Measurements from ENCODE around the gene PACS1. TPM values are rescaled to one million over a fixed set of nuclear protein-coding genes. Genes with fewer than 3 reads are reported as not detected.

Gene PACS1
- total RNA-seq, 1 donor, result 66.7 TPM

GRCh38 chr11:66184728-66185127 is 114.7 kb downstream of the PACS1 start:
- H3K4me1 ChIP-seq (ENCODE audit: insufficient read depth, low read length), result peaks cover 4% of the 10 kb centered on the region
- H3K27me3 ChIP-seq (ENCODE audit: insufficient read depth, low read length), result no peaks in the 10 kb centered on the region
- H3K9me3 ChIP-seq (ENCODE audit: low read depth, low read length), result no peaks in the 10 kb centered on the region
- no peak overlapping the region for H3K4me3 ChIP-seq (ENCODE audit: low read length)

DNA sequence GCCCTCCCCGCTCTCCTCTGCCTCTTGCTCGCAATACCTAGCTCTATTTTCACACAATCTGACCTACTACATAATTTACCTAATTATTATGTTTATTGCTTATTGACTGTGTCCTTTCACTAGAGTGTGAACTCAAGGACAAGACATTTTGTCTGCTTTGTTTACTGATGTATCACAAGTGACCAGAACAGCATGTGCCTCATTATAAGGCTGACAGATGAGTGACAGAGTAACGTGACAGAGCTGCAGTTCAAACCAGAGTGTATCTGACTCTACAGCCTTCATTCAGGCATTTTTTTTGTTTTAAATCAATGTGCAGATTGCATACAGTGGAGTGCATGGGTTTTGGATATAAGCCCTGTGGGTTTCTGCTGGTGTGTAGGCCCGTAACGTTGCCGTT is 116.4 kb downstream of the PACS1 start:
- Histone ChIP-seq H3K4me3 (ENCODE audit: low read length) (no peak overlapping the region), H3K9me3 (ENCODE audit: low read depth, low read length) (no peaks in the 10 kb centered on the region), H3K4me1 (ENCODE audit: insufficient read depth, low read length) (peaks cover 4% of the 10 kb centered on the region), H3K27me3 (ENCODE audit: insufficient read depth, low read length) (no peaks in the 10 kb centered on the region)

DNA sequence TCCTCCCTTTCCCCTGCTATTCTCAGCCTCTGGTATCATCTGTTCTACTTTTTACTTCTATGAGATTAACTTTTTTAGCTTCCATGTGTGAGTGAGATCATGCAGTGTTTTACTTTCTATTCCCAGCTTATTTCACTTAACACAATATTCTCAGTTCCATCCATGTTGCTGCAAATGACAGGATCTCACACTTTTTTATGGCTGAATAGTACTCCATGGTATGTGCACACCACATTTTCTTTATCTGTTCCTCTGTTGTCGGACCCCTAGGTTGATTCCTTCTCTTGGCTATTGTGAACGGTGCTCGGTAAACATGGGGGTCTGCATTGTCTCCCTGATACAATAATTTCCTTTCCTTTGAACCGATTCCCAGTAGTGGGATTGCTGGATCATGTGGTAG is 117.4 kb downstream of the PACS1 start:
- Histone ChIP-seq H3K4me1 (ENCODE audit: insufficient read depth, low read length) (peaks cover 4% of the 10 kb centered on the region), H3K9me3 (ENCODE audit: low read depth, low read length) (no peaks in the 10 kb centered on the region), H3K4me3 (ENCODE audit: low read length) (no peak overlapping the region), H3K27me3 (ENCODE audit: insufficient read depth, low read length) (no peaks in the 10 kb centered on the region)

DNA sequence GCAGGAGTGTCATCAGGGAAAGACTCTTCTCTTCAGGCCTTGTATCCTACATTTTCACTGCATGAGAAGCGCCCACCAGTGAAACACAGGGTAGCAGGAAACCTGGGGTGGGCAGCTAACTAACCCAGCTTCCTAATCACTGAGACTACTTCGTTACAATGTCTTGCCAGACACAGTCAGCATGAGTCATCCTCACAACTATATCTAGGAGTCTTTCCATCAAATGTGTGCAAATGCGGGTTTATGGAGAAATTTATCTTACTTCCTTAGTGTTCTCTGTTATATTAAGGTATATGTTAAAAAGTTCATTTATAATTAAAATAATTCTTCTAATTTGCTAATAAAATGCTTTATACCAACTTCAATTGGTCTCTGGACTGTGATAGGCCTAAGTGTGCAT is 118.5 kb downstream of the PACS1 start:
- Histone ChIP-seq H3K4me1 (ENCODE audit: insufficient read depth, low read length) (peaks cover 1% of the 10 kb centered on the region), H3K4me3 (ENCODE audit: low read length) (no peak overlapping the region), H3K9me3 (ENCODE audit: low read depth, low read length) (no peaks in the 10 kb centered on the region), H3K27me3 (ENCODE audit: insufficient read depth, low read length) (no peaks in the 10 kb centered on the region)

DNA sequence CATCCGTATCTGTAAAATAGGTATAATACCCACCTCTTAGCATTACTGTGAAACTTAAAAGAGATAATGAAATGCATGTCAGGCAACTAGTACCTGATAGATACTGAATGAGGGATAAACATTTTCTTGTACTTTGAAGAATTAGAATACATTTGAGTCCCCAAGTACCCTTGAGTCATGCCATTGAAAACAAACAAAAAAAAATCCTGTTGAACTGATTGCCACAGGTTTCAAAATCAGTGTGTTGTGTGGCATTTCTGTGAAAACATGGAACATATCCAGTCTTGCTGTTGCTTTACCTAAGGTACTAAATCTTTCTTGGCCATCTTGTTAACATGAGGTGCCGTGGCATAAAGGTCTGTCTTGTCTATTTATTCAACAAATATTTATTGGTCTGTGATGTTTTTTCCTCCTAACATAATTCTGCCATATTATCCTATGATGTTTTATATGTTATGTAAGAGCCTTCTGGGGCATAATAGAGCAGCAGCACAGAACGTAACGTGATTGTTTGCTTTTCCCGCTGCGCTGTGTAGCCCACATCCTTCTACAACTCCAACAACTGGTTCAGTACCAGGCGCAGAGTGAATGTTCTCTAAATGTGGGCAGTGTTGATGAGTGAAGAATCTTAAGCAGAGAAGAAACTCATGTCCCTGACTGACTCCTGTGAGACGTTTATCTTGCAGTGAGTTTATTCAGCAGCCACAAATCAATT is 119.1 kb downstream of the PACS1 start:
- Histone ChIP-seq H3K4me3 (ENCODE audit: low read length) (no peak overlapping the region), H3K27me3 (ENCODE audit: insufficient read depth, low read length) (no peaks in the 10 kb centered on the region), H3K4me1 (ENCODE audit: insufficient read depth, low read length) (no peaks in the 10 kb centered on the region), H3K9me3 (ENCODE audit: low read depth, low read length) (no peaks in the 10 kb centered on the region)

- Histone ChIP-seq H3K4me1 (ENCODE audit: insufficient read depth, low read length) (no peaks in the 10 kb centered on the region), H3K27me3 (ENCODE audit: insufficient read depth, low read length) (no peaks in the 10 kb centered on the region), H3K9me3 (ENCODE audit: low read depth, low read length) (no peaks in the 10 kb centered on the region), H3K4me3 (ENCODE audit: low read length) (no peak overlapping the region)
These were observed 120.7 kb downstream of the PACS1 start for GRCh38 chr11:66190786-66191185.

DNA sequence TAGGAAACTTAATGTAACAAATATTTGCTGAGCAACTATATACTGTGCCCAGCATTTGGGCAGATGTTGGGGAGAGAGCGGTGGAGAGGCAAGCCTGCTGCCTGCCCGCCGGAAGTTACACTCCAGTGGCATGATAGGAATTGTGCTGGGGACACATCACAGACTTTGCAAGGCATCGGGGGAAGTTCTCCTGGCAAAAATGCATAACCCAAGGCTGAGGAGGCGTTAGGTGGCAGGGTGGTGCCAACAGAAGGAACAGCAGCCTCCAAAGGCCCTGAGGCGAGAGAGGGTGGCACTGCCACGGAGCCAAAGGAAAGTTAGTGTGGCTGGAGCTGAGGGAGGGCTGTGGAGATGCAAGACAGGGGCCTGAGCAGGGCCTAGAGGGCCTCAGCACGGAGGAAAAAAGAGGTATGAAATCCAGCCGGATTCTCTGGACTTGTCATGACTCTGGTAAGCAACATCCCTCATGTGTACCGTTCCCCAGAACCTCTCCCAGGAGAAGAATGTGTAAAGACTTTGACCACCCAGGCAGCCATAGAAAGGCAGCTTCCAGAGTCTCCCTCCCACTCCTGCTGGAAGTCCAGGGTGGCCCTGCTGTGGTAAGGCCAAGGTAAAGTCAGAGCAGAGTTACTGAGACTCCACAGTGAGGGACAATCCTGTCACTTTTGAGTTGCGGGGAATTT is 122.2 kb downstream of the PACS1 start:
- Histone ChIP-seq H3K9me3 (ENCODE audit: low read depth, low read length) (no peaks in the 10 kb centered on the region), H3K4me1 (ENCODE audit: insufficient read depth, low read length) (no peaks in the 10 kb centered on the region), H3K27me3 (ENCODE audit: insufficient read depth, low read length) (no peaks in the 10 kb centered on the region), H3K4me3 (ENCODE audit: low read length) (no peak overlapping the region)

DNA sequence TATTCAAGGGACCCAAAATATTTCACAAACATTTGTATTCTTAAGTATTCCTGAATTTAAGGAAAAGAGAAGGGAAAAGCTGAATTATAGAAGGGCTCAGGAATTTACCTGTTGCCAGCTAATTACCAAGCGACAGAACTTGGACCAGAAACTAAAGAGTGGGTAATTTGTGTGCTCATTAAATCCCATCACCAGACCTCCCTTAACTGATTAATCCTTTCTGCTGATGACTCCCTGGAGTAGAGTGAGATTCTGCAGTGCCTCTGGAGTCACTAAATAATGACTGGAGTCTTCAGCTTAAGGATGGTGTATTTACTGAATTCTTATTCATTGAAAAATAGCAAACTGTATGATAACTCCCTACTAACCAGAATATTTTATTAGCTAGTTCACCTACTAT is 124.3 kb downstream of the PACS1 start:
- Histone ChIP-seq H3K4me1 (ENCODE audit: insufficient read depth, low read length) (no peaks in the 10 kb centered on the region), H3K27me3 (ENCODE audit: insufficient read depth, low read length) (no peaks in the 10 kb centered on the region), H3K9me3 (ENCODE audit: low read depth, low read length) (no peaks in the 10 kb centered on the region), H3K4me3 (ENCODE audit: low read length) (no peak overlapping the region)

GRCh38 chr11:66195867-66196266 is 125.8 kb downstream of the PACS1 start:
- Histone ChIP-seq H3K4me3 (ENCODE audit: low read length) (no peak overlapping the region), H3K27me3 (ENCODE audit: insufficient read depth, low read length) (no peaks in the 10 kb centered on the region), H3K9me3 (ENCODE audit: low read depth, low read length) (no peaks in the 10 kb centered on the region), H3K4me1 (ENCODE audit: insufficient read depth, low read length) (no peaks in the 10 kb centered on the region)

DNA sequence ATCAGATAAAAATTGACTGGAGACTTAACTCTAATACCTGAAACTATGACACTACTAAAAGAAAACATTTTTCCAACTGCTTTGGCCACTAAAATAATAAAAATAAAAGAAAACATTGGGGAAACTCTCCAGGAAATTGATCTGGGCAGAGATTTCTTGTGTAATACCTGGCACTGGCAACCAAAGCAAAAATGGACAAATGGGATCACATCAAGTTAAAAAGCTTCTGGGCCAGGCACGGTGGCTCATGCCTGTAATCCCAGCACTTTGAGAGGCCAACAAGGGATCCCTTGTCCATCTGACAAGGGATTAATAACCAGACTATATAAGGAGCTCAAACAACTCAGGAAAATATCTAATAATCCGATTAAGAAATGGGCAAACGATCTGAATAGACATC is 133.8 kb downstream of the PACS1 start:
- Histone ChIP-seq H3K4me1 (ENCODE audit: insufficient read depth, low read length) (peaks cover under 1% of the 10 kb centered on the region), H3K27me3 (ENCODE audit: insufficient read depth, low read length) (no peaks in the 10 kb centered on the region), H3K9me3 (ENCODE audit: low read depth, low read length) (no peaks in the 10 kb centered on the region), H3K4me3 (ENCODE audit: low read length) (no peak overlapping the region)

DNA sequence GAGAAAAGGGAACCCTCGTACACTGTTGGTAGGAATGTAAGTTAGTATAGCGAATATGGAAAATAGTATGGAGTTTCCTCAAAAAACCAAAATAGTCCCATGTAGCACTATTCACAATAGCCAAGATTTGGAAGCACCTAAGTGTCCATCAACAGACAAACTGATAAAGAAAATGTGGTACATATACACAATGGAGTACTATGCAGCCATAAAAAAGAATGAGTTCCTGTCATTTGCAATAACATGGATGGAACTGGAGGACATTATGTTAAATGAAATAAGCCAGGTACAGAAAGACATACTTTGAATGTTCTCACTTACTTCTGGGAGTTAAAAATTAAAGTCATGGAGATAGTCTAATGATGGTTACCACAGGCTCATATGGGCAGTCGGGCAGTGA is 134.3 kb downstream of the PACS1 start:
- no peak overlapping the region for H3K4me3 ChIP-seq (ENCODE audit: low read length)
- H3K9me3 ChIP-seq (ENCODE audit: low read depth, low read length), result no peaks in the 10 kb centered on the region
- peaks cover 6% of the 10 kb centered on the region for H3K4me1 ChIP-seq (ENCODE audit: insufficient read depth, low read length)
- H3K27me3 ChIP-seq (ENCODE audit: insufficient read depth, low read length), result no peaks in the 10 kb centered on the region

GRCh38 chr11:66207816-66208215 is 137.7 kb downstream of the PACS1 start:
- no peak overlapping the region for H3K4me3 ChIP-seq (ENCODE audit: low read length)

DNA sequence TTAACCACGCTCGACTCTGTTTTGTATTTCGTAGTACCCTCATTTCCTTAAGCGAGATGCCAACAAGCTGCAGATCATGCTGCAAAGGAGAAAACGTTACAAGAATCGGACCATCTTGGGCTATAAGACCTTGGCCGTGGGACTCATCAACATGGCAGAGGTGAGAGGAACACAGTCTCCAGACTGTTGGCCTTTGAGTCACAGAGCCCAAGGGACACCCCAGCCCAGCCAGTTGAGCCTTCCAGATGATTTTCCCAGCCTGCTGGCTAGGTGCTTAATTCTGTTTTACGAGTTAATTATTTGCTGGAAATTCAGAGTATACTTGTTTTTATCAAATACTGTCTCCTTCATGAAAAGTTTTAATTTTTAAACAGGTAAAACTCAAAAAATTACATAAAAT is 141.0 kb downstream of the PACS1 start:
- peaks cover 8% of the 10 kb centered on the region for H3K4me1 ChIP-seq (ENCODE audit: insufficient read depth, low read length)
- H3K4me3 ChIP-seq (ENCODE audit: low read length), result no peak overlapping the region
- no peaks in the 10 kb centered on the region for H3K27me3 ChIP-seq (ENCODE audit: insufficient read depth, low read length)
- H3K9me3 ChIP-seq (ENCODE audit: low read depth, low read length), result no peaks in the 10 kb centered on the region

More at GRCh38 chr11:66207816-66208215, 137.7 kb downstream of the PACS1 start:
- Histone ChIP-seq H3K4me1 (ENCODE audit: insufficient read depth, low read length) (peaks cover 8% of the 10 kb centered on the region), H3K27me3 (ENCODE audit: insufficient read depth, low read length) (no peaks in the 10 kb centered on the region), H3K9me3 (ENCODE audit: low read depth, low read length) (no peaks in the 10 kb centered on the region)

DNA sequence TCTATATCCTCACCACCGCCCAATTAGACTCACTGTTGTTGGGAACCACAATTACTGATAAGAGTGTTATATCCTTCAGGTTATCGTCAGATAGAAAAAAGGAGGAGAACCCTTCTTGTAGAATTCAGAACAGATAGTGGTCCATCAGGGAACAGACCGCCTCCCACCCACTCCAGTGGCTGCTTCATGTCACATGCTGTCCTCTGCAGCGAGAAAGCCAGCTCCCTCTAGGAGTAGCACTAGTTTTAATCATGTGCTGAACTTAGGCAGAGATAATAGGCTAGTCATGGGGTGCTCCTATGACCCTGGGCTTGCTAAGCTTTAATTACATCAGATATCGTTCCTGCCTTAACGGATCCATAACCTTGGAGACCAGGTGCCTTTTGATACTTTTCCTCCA is 146.8 kb downstream of the PACS1 start:
- no peak overlapping the region for H3K4me3 ChIP-seq (ENCODE audit: low read length)
- H3K4me1 ChIP-seq (ENCODE audit: insufficient read depth, low read length), result no peaks in the 10 kb centered on the region
- no peaks in the 10 kb centered on the region for H3K9me3 ChIP-seq (ENCODE audit: low read depth, low read length)
- H3K27me3 ChIP-seq (ENCODE audit: insufficient read depth, low read length), result no peaks in the 10 kb centered on the region

DNA sequence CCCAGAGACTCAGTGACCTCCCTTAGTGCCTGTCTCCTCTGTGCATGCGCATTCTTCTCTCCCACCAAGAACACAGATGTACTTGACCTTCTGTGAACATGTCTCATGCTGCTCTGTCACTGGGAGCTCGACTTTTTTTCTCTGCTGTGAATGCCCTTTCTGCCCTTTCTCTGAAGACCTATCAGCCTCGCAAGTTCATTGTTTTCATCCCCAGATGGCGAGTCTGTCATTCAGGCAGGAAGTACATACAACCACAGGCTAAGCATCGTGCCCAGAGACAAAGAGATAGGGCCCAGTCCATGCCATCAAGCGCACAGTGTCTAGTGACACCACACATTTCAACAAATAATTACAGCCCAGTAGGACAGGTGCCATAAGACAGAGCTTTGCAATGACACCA is 148.0 kb downstream of the PACS1 start:
- H3K4me1 ChIP-seq (ENCODE audit: insufficient read depth, low read length), result peaks cover 11% of the 10 kb centered on the region
- no peaks in the 10 kb centered on the region for H3K27me3 ChIP-seq (ENCODE audit: insufficient read depth, low read length)
- no peaks in the 10 kb centered on the region for H3K9me3 ChIP-seq (ENCODE audit: low read depth, low read length)
- H3K4me3 ChIP-seq (ENCODE audit: low read length), result no peak overlapping the region

Data from mononuclear cell (primary cell).